Lower leg skin (tissue), 4 donors: ENCODE data around the gene KCNT2. TPM values are rescaled to one million over a fixed set of nuclear protein-coding genes. Genes with fewer than 3 reads are reported as not detected.

Experiments used
- DNase-seq, 2 donors: peaks; one replicate each; pipeline ENCODE4 v3.0.0-alpha.2; 2019; ENCODE audit warnings: low spot score in 2 of 2
- H3K4me3 ChIP-seq: fragments of 200-600 bp; sonication (generic); 2 replicates; pipeline ENCODE4 v1.5.1; 2017; ENCODE audit warnings: mild to moderate bottlenecking, low read depth; ENCODE audit not compliant: poor library complexity, severe bottlenecking
- CTCF ChIP-seq, 3 donors: fragments of 450-650 bp; IDR thresholded peaks; one replicate each; pipeline ENCODE4 v1.5.1; 2016; ENCODE audit warnings: antibody characterized with exemption in 3 of 3, mild to moderate bottlenecking in 3 of 3, moderate library complexity in 2 of 3
- POLR2A ChIP-seq, 2 donors: fragments of 450-650 bp; IDR thresholded peaks; one replicate each; pipeline ENCODE4 v1.6.1; 2016 to 2017; ENCODE audit warnings: antibody characterized with exemption in 2 of 2, mild to moderate bottlenecking in 1 of 2, moderate library complexity in 1 of 2
- WGBS, 2 donors: methylation state at CpG; one replicate each; pipeline ENCODE4 v1.1.5; 2018; 5-methylcytosine and 5-hydroxymethylcytosine counted together
- intact Hi-C: fragments of 100-400 bp; cut with DNase I; formaldehyde crosslinking; loops from one replicate; pipeline ENCODE4 v1.15.0; 2023; ENCODE audit warnings: low total_unique reads
- total RNA-seq, 4 donors: library from RNA; depleted of rRNA; stranded (reverse); fragments of >200 nt; gene quantifications; one replicate each; pipeline ENCODE4 v1.1.0, GENCODE V29; 2016

KCNT2 gene
- total RNA-seq, 4 donors from 2014 or later: 0.34 to 0.97 (median 0.79) TPM

- no peak overlapping the region for H3K4me3 ChIP-seq
- WGBS, 2 donors: 86 to 94% methylated on average over 1 of the region's 1 CpG
- TF ChIP-seq CTCF (IDR thresholded peaks at IDR 0.05): no peak
- TF ChIP-seq POLR2A (IDR thresholded peaks at IDR 0.05): no peak
- no peak for DNase-seq
- intact Hi-C loops: no loop called here
Observed at GRCh38 chr1:196440711-196441110, 167.5 kb downstream of the KCNT2 start.

- DNase-seq: no peak
- intact Hi-C loops: no loop called here
- 24 to 43% methylated on average over 2 of the region's 2 CpGs for WGBS, 2 donors
- TF ChIP-seq CTCF (IDR thresholded peaks at IDR 0.05): no peak
- no peak overlapping the region for H3K4me3 ChIP-seq
Observed at GRCh38 chr1:196438329-196438728, 169.9 kb downstream of the KCNT2 start.

DNA sequence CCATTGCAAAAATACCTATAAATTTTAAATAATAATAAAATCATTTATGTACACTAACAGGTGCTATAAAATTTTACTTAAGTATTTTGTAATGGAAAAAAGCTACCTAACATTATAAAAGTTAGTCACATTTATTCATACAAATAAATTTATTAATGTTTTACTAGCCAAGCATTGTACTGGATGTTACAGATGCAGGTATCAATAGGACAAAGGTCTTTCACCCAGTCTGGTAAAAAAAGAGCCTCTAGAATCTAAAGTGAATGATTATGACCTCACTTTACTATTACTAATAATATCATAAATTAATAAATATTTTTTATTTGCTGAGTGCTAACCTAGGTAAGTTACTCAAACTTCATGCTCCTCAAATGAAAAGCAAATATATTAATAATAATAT lies 170.6 kb downstream of the KCNT2 start:
- H3K4me3 ChIP-seq: no peak overlapping the region
- no peak for DNase-seq
- no peak for TF ChIP-seq POLR2A (IDR thresholded peaks at IDR 0.05)
- no peak for TF ChIP-seq CTCF (IDR thresholded peaks at IDR 0.05)
- intact Hi-C loops: no loop called here

- H3K4me3 ChIP-seq: no peak overlapping the region
- DNase-seq: no peak
- TF ChIP-seq CTCF (IDR thresholded peaks at IDR 0.05): no peak
- no peak for TF ChIP-seq POLR2A (IDR thresholded peaks at IDR 0.05)
- intact Hi-C loops: no loop called here
Observed at GRCh38 chr1:196433000-196433399, 175.2 kb downstream of the KCNT2 start.

GRCh38 chr1:196427976-196428734 lies 180.1 kb downstream of the KCNT2 start:
- DNase-seq: no peak
- 68 to 74% methylated on average over 5 of the region's 5 CpGs for WGBS, 2 donors
- TF ChIP-seq CTCF (IDR thresholded peaks at IDR 0.05) (no peak), POLR2A (IDR thresholded peaks at IDR 0.05) (no peak)
- intact Hi-C loops: no loop called here
- no peak overlapping the region for H3K4me3 ChIP-seq

- no peak for DNase-seq
- TF ChIP-seq CTCF (IDR thresholded peaks at IDR 0.05) (no peak), POLR2A (IDR thresholded peaks at IDR 0.05) (no peak)
- H3K4me3 ChIP-seq: no peak overlapping the region
- intact Hi-C loops: no loop called here
- 90 to 96% methylated on average over 1 of the region's 1 CpG for WGBS, 2 donors
Observed at GRCh38 chr1:196425513-196425912, 182.7 kb downstream of the KCNT2 start.
